Measurements from ENCODE around the gene TRAPPC10.
A peak's percentile ranks its signal among the peaks of the same experiment; 100 is the strongest.

TRAPPC10 gene

DNA sequence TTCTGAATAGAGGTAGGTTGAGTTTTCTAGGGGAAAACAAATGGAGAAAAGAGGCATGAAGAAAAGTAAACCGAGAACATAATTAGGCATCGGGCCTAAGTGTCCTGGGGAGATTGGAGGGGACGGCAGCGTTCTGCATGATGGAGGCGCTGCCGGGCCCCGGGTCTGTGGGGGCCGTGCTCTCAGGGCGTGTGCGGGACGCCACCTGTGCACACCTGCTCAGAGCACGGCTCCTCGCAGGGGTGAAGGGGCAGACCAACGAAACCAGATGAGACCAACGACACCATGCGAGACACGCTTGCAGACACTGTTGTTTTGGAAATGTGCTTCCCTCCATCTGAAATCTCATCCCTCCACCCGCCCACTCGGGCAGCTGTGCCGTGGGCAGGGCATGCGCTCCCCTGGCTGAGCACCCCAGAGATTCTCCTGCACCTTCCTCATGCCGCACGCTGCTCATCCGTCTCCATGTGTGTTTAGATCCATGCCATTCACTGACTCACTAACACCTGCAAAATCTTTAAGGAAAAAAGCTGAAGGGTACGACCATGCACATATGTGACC lies 28.2 kb upstream of the TRAPPC10 start:
- Histone ChIP-seq H3K36me3 (ENCODE audit: control insufficient read depth, insufficient read depth, low read length) (no peaks in the 10 kb centered on the region), H3K4me3 (ENCODE audit: low read depth, low read length) (no peak overlapping the region), H3K4me1 (ENCODE audit: control insufficient read depth, insufficient read depth, low read length) (peaks cover 3% of the 10 kb centered on the region), H3K27me3 (ENCODE audit: control insufficient read depth, insufficient read depth, low read length) (no peaks in the 10 kb centered on the region), H3K9ac (ENCODE audit: low read depth, low read length) (no peak overlapping the region), H3K9me3 (ENCODE audit: control insufficient read depth, insufficient read depth, low read length) (no peaks in the 10 kb centered on the region)

DNA sequence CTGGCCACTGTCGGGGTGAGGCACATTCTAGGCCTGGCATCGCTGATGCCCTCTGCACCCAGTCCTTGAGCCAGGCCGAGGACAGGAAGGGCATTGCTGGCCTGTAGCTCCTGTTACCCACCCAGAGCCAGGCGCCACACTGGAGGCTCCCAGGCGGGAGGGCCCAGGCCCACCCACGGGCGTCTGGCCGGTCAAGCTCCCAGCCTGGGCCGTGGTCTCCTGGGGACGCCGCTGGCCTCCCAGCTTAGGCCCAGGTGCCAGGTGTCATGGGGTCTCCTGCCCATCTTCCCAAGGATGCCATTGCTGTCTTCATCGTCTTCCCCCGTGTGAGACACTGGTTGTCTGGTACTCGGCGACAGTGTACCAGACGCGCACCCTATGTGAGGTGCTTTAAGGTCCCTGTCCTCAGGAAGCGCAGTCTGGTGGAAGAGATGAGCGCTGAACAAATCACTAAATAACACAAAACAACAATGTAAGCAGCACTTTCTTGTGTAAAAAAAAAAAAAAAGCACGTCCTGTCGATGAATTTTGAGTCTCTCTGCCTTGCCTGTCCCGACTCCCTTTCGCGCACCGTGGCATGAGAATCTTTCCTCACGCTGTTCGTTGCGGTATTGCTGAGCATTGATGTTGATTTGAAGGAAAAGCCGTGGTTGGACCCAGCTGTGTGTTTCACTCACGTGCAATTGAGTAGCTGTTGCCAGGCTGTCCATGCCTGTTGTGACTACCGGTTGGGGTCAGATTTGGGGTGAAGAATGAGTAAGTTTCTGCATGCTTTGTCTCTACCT lies 27.0 kb upstream of the TRAPPC10 start:
- Histone ChIP-seq H3K9me3 (ENCODE audit: control insufficient read depth, insufficient read depth, low read length) (no peaks in the 10 kb centered on the region), H3K9ac (ENCODE audit: low read depth, low read length) (no peak overlapping the region), H3K4me1 (ENCODE audit: control insufficient read depth, insufficient read depth, low read length) (peaks cover 3% of the 10 kb centered on the region), H3K36me3 (ENCODE audit: control insufficient read depth, insufficient read depth, low read length) (no peaks in the 10 kb centered on the region), H3K4me3 (ENCODE audit: low read depth, low read length) (peak overlapping the region; percentile 16), H3K27me3 (ENCODE audit: control insufficient read depth, insufficient read depth, low read length) (no peaks in the 10 kb centered on the region)

DNA sequence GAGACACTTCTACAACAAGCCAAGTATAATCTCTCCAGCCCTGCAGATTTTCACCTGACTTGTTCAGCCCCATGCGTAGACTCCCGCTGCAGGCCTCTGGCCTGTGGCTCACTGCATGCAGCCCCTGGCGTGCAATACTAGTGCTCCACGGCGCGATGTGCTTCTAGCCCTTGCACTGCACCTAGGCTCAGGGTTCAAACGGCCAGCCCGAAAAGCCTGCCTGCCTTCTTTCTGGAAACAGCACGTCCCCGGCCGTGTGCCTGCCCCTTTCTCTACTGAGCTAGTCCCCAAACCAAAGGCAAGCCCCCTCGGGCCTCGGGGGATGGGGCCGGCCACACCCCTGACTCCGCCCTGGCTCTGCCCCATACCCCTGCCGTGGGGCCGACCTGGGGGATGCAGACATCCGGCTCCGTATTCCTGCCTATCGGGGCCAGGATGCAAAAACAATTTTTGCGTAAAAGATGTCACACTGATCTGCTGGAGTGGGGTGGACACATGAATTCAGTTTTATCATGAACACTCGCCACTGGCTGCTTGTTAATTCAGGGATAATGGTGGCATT lies 26.3 kb upstream of the TRAPPC10 start:
- peak overlapping the region; percentile 16 for H3K4me3 ChIP-seq (ENCODE audit: low read depth, low read length)
- H3K36me3 ChIP-seq (ENCODE audit: control insufficient read depth, insufficient read depth, low read length): no peaks in the 10 kb centered on the region
- no peak overlapping the region for H3K9ac ChIP-seq (ENCODE audit: low read depth, low read length)

DNA sequence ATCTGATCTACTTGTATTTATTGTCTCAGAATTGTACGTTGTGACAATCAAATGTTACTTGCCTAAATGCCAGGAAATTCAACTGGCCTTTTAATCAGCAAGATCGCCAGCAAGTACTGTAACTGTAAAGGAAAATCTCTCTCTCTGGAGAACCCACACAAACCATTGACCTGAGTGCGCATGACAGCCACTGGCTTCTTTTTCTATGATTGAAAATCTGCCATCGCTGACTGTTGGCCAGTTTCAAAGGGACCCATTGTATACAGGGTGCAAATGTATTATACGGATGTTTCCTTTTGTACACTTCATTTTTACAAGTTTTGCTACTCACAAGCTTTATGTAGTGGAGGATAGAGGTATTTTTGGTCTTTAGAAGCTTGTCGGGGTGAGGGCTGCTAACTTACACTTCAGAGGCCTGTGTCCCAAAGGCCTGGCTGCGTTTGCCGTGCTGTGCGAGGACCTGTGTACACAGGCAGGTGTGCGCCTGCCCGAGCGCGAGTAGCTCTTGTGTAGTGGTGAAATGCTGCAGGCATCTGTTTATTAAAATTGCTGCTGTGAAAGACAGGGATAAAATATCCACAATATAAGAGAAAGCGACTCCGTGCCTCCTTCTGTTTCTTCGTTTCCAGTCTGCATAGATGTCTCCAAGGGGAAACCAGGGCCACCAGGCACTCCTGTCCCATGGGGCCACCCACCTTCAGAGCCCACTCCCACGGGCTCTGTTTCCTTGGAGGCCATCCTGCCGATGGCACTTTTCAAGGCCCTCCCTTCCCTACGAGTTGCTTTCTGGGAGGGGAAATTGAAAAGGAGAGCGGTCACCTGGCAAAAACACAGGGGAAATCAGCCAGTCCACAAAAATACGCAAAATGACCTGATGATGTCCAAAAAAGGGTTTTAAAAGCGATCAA lies 25.3 kb upstream of the TRAPPC10 start:
- H3K9ac ChIP-seq (ENCODE audit: low read depth, low read length): no peak overlapping the region
- H3K27me3 ChIP-seq (ENCODE audit: control insufficient read depth, insufficient read depth, low read length): no peaks in the 10 kb centered on the region
- no peaks in the 10 kb centered on the region for H3K9me3 ChIP-seq (ENCODE audit: control insufficient read depth, insufficient read depth, low read length)
- H3K4me3 ChIP-seq (ENCODE audit: low read depth, low read length): no peak overlapping the region
- peaks cover 3% of the 10 kb centered on the region for H3K4me1 ChIP-seq (ENCODE audit: control insufficient read depth, insufficient read depth, low read length)
- no peaks in the 10 kb centered on the region for H3K36me3 ChIP-seq (ENCODE audit: control insufficient read depth, insufficient read depth, low read length)

More for the DNA sequence above, 26.3 kb upstream of the TRAPPC10 start:
- H3K4me1 ChIP-seq (ENCODE audit: control insufficient read depth, insufficient read depth, low read length): peaks cover 3% of the 10 kb centered on the region
- H3K9me3 ChIP-seq (ENCODE audit: control insufficient read depth, insufficient read depth, low read length): no peaks in the 10 kb centered on the region
- H3K27me3 ChIP-seq (ENCODE audit: control insufficient read depth, insufficient read depth, low read length): no peaks in the 10 kb centered on the region

DNA sequence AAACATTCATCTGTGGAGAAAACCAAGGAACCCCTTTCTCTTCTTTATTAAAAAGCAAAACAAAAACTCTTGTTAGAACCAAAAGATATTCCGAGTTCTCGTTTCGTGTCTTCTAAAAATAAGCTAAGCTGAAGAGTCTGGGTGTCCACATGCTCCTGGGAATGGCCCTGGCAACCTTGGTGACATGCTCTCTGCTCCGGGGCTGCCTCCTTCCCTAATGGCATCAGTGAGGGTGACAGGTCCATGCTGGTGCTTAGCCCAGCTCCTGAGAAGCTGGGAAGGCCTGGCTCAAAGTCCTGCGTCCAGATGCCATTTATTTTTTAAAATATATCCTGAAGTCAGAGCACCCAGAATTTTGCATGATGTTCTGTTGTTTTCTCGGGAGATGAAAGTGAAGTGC lies 24.6 kb upstream of the TRAPPC10 start:
- no peaks in the 10 kb centered on the region for H3K27me3 ChIP-seq (ENCODE audit: control insufficient read depth, insufficient read depth, low read length)
- no peaks in the 10 kb centered on the region for H3K36me3 ChIP-seq (ENCODE audit: control insufficient read depth, insufficient read depth, low read length)
- H3K9me3 ChIP-seq (ENCODE audit: control insufficient read depth, insufficient read depth, low read length): no peaks in the 10 kb centered on the region
- H3K9ac ChIP-seq (ENCODE audit: low read depth, low read length): no peak overlapping the region
- H3K4me1 ChIP-seq (ENCODE audit: control insufficient read depth, insufficient read depth, low read length): peaks cover 3% of the 10 kb centered on the region
- H3K4me3 ChIP-seq (ENCODE audit: low read depth, low read length): no peak overlapping the region

DNA sequence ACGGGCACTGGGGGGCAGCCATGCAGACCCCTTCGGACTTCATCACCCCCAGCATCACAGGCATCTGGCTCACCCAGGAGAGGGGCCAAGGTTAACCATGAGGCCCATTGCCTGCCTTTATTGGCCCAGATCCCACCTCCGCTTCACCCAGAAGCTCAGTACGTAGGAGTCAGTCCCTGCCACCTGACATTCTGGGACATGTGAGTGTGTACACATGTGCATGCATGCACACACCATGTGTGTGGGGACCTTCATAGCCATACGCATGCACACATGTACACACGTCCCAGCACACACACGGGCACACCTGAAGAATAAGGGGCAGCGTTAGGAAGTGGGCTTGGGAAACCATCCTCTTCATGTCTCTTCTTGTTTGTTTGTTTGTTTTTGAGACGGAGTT lies 24.1 kb upstream of the TRAPPC10 start:
- no peaks in the 10 kb centered on the region for H3K9me3 ChIP-seq (ENCODE audit: control insufficient read depth, insufficient read depth, low read length)
- H3K27me3 ChIP-seq (ENCODE audit: control insufficient read depth, insufficient read depth, low read length): no peaks in the 10 kb centered on the region
- no peak overlapping the region for H3K4me3 ChIP-seq (ENCODE audit: low read depth, low read length)
- no peaks in the 10 kb centered on the region for H3K36me3 ChIP-seq (ENCODE audit: control insufficient read depth, insufficient read depth, low read length)
- H3K9ac ChIP-seq (ENCODE audit: low read depth, low read length): no peak overlapping the region
- peaks cover 3% of the 10 kb centered on the region for H3K4me1 ChIP-seq (ENCODE audit: control insufficient read depth, insufficient read depth, low read length)

DNA sequence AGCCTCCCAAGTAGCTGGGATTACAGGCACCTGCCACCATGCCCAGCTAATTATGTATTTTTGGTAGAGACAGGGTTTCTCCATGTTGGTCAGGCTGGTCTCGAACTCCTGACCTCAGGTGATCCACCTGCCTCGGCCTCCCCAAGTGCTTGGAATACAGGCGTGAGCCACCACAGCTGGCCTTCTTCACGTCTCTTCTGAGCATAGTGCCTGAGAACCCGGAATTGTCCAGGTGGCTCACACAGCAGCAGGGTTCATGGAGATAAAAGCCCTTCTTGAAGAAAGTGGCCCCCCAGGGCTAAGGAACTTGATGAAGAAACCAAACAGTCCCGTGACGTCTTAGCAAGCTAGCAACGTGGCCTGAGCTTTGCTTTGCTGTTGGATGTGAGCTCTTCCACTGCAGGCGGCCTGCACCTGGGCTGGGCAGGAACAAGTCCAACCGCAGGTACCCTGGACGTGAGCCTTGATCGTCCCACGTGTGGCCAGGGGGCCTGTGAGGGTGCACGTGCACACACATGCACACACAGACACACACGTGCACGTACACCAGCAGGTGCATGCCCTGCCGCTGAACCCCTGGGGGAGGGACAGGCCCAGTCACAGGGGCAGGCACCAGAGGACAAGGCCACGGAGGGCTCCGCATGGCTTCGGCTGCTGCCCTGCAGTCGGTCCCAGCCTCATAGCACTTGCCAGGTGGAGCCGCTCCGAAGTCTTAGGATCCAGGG lies 23.4 kb upstream of the TRAPPC10 start:
- H3K9me3 ChIP-seq (ENCODE audit: control insufficient read depth, insufficient read depth, low read length): no peaks in the 10 kb centered on the region
- H3K36me3 ChIP-seq (ENCODE audit: control insufficient read depth, insufficient read depth, low read length): no peaks in the 10 kb centered on the region
- peaks cover 3% of the 10 kb centered on the region for H3K4me1 ChIP-seq (ENCODE audit: control insufficient read depth, insufficient read depth, low read length)
- H3K4me3 ChIP-seq (ENCODE audit: low read depth, low read length): no peak overlapping the region
- H3K27me3 ChIP-seq (ENCODE audit: control insufficient read depth, insufficient read depth, low read length): no peaks in the 10 kb centered on the region
- H3K9ac ChIP-seq (ENCODE audit: low read depth, low read length): no peak overlapping the region

DNA sequence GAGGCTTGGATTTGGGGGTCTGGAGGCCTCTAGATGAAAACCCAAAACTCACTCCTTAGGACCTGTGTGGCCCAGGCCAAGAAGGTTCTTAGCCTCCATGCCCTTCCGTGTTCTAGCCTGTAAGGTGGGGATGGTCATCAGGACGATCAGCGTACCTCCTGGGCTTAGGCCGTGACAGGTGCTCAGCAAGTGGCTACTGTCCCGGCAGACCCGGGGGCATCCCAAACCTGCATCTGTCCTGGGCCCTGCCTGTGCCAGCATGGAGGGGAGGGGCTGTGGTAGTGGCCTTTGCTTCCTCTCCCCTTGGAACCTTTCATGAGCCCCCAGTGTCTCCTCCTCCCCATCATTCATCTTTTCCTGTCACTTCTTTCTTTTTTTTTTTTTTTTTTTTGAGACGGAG lies 22.7 kb upstream of the TRAPPC10 start:
- peaks cover 3% of the 10 kb centered on the region for H3K4me1 ChIP-seq (ENCODE audit: control insufficient read depth, insufficient read depth, low read length)
- no peaks in the 10 kb centered on the region for H3K36me3 ChIP-seq (ENCODE audit: control insufficient read depth, insufficient read depth, low read length)
- no peak overlapping the region for H3K4me3 ChIP-seq (ENCODE audit: low read depth, low read length)
- no peak overlapping the region for H3K9ac ChIP-seq (ENCODE audit: low read depth, low read length)
- no peaks in the 10 kb centered on the region for H3K27me3 ChIP-seq (ENCODE audit: control insufficient read depth, insufficient read depth, low read length)
- no peaks in the 10 kb centered on the region for H3K9me3 ChIP-seq (ENCODE audit: control insufficient read depth, insufficient read depth, low read length)

DNA sequence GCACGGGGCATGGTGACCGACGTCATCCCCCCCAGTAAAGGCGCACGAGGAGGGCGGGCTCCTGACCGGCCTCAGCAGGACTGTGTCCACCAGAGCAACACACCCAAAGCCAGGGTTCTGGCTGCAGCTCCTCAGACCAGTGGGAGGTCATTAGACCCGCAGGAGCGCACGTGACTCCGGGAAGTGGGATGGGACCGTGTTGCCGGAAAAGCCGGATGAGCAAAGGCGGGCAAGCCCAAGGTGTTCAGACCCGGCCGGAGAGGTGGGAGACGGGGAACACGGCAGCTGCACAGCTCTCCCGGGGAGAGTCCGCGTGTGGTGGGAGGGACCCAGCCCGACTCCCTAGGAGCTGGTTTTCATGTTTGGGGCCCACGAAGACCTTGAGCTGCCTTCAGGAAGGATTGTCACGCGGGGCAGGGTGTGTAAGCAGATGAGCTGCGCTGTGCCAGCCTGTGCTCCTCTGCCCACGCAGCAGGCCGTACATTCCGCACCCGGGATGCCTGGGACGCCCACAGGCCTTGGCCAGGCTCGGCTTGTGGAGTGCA lies 20.6 kb upstream of the TRAPPC10 start:
- Histone ChIP-seq H3K4me3 (ENCODE audit: low read depth, low read length) (no peak overlapping the region), H3K9ac (ENCODE audit: low read depth, low read length) (no peak overlapping the region), H3K36me3 (ENCODE audit: control insufficient read depth, insufficient read depth, low read length) (no peaks in the 10 kb centered on the region), H3K9me3 (ENCODE audit: control insufficient read depth, insufficient read depth, low read length) (no peaks in the 10 kb centered on the region), H3K4me1 (ENCODE audit: control insufficient read depth, insufficient read depth, low read length) (no peaks in the 10 kb centered on the region), H3K27me3 (ENCODE audit: control insufficient read depth, insufficient read depth, low read length) (no peaks in the 10 kb centered on the region)

DNA sequence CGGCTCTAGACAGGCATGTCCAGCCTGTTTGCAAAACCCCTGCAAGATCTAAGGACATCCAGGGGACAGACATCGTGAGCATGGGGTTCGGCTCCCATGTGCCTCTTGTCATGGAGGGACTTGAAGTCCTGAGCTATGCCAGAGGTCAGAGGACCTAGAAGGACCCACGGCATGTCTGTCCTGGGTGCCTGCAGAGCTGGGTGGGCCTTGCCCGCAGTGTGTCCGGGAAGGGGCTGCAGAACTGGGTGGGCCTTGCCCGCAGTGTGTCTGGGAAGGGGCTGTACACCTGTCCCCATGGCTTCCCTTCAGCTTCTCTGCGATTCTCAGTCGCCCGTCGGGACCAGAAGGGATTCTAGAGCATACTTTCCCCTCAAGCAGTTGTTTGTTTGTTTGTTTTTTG lies 20.0 kb upstream of the TRAPPC10 start:
- H3K4me3 ChIP-seq (ENCODE audit: low read depth, low read length): no peak overlapping the region
- no peaks in the 10 kb centered on the region for H3K9me3 ChIP-seq (ENCODE audit: control insufficient read depth, insufficient read depth, low read length)
- no peaks in the 10 kb centered on the region for H3K27me3 ChIP-seq (ENCODE audit: control insufficient read depth, insufficient read depth, low read length)
- H3K36me3 ChIP-seq (ENCODE audit: control insufficient read depth, insufficient read depth, low read length): no peaks in the 10 kb centered on the region
- H3K9ac ChIP-seq (ENCODE audit: low read depth, low read length): no peak overlapping the region
- no peaks in the 10 kb centered on the region for H3K4me1 ChIP-seq (ENCODE audit: control insufficient read depth, insufficient read depth, low read length)

DNA sequence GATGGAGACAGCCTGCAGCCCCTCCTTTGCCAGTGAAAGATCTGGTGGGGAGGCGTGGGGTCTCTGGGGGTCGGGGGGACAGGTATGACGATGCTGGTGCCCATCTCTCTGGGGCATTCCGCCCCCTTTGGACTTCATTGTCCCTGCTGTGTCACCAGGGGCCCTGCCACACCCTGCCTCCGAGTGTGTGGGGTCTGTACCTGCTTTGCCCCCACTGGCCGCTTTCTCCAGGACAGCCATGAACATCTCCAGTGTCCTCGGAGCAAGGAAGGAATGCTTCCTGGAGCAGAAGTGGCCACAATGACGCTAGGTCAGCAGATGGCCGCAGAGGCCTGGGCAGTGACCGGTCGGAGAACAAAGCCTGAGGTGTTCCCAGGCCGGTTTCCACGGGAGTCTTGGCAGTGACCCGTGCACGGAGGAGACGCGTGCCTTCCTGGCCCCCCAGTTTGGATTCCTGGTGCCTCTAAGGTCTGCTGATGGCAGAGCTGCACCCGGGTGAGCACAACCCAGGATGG lies 18.6 kb upstream of the TRAPPC10 start:
- Histone ChIP-seq H3K4me1 (ENCODE audit: control insufficient read depth, insufficient read depth, low read length) (no peaks in the 10 kb centered on the region), H3K9ac (ENCODE audit: low read depth, low read length) (no peak overlapping the region), H3K27me3 (ENCODE audit: control insufficient read depth, insufficient read depth, low read length) (no peaks in the 10 kb centered on the region), H3K36me3 (ENCODE audit: control insufficient read depth, insufficient read depth, low read length) (no peaks in the 10 kb centered on the region), H3K9me3 (ENCODE audit: control insufficient read depth, insufficient read depth, low read length) (no peaks in the 10 kb centered on the region), H3K4me3 (ENCODE audit: low read depth, low read length) (no peak overlapping the region)
